Measurements from ENCODE around the gene RBM18.

- TF ChIP-seq REST (IDR thresholded peaks at IDR 0.05; ENCODE audit: unreplicated experiment) = no peak
- TF ChIP-seq ZNF462 (CRISPR knock-in tag; IDR thresholded peaks at IDR 0.05) = no peak
- TF ChIP-seq EZH2phosphoT487 (IDR thresholded peaks at IDR 0.05; ENCODE audit: unreplicated experiment) = no peak
- TF ChIP-seq CTCF (conservative IDR thresholded peaks at IDR 0.05; ENCODE audit: low read depth in 2 of 2) = no peak
- TF ChIP-seq CREB1 (CRISPR knock-in tag; IDR thresholded peaks at IDR 0.05; ENCODE audit: low read depth) = no peak
- no peak for TF ChIP-seq POLR2AphosphoS5 (IDR thresholded peaks at IDR 0.05; ENCODE audit: low read depth)
- no peak for TF ChIP-seq EZH2 (IDR thresholded peaks at IDR 0.05; ENCODE audit: low read depth, unreplicated experiment)
Measured at GRCh38 chr9:122201641-122202040, 63.0 kb downstream of the RBM18 start.

Measured in GM23338 (cell line).